Measurements from ENCODE around the gene C1orf210.
A peak's percentile ranks its signal among the peaks of the same experiment; 100 is the strongest.

The C1orf210 gene

DNA sequence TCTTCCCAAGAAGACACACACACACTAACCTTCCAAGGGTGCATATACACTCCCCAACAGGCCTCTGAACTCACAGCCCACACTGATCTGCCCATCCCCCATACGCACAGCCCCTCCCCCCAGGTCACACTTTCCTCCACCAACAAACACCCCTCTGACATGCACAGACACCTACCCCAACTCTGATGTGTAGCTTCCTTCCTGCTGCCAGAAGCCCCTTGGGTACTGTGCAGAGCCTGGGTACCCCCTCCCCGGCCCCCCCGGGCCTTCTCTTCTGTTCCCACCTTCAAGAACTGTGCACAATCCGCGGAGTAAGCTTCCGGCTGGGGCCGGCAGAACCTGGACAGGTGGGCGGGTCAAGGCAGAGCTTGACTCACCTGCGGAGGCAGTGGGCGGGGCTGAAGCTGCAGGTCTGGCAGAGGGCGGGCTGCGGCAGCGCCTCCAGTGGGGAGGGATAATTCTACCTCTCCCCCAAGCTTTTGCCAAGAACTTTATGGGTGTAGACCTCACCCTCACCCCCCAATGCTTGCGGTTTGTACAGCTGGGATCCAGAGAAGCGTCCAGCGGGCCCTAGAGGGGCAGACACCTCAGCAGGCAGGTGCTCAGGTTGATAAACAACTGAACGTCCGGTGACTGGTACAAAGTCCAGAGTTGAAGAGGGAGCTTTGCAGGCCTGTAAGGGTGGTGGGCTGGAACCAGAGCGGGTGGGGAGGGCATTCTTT lies at the start of gene C1orf210:
Gene C1orf210 (minus strand): TSS at position 313 of the 722 bp plus-strand sequence. CDS start 2,311 bp downstream, outside the sequence.
- peak; percentile 5 for DNase-seq (ENCODE audit: low read depth)

DNA sequence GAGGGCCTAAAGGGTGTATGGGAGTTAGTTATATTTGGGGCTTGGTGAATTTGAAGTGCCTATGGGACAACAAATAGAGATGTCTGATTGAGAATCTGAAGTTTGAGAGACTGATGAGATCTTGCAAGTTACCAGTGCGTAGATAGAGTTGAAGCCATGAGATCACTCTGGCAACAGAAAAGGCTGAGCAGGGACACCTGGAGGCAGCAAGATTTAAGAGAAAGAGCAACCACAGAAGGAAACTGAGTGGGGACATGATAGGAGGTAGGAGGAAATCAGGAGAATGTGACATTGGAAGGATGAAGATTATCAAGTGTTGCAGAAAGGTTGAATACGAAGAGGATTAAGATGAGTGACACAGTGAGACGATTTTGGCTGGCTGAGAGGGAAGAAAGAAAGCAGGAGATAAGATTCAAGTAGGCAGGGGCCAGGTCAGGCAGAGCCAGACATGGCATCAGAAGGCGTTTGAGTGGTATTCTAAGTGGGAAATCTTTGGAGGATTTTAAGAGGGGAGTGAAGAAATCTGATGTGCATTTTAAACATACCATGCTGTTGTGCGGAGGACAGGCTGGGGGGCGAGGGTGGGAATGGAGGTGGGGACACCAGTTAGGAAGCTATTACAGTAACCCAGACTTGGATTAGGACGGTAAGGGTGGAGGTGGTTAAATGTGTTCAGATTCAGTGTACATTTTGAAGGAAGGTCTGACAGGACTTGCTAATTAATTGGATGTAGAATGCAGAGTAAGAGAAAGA lies 49.2 kb upstream of the C1orf210 start:
- DNase-seq (ENCODE audit: low read depth), result no peak

DNA sequence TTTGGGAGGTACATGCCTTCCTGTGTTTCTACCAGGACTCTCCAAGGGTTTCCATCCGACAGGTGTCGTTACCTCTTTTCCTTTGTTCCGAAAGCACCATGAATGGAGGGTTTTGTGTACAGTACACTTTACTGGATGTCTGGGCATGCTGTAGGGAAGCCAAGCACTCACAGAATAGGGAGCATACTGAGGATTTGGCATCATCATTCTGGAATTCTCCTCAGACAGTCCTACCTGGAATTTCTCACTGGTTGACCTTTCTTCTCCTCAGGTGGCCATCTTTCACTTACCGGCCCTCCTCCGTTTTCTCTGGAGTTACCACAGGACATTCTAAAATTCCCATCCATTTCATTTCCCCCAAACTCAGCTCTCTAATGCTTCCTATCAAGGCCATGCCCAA lies 46.3 kb upstream of the C1orf210 start:
- no peak for DNase-seq (ENCODE audit: low read depth)

DNA sequence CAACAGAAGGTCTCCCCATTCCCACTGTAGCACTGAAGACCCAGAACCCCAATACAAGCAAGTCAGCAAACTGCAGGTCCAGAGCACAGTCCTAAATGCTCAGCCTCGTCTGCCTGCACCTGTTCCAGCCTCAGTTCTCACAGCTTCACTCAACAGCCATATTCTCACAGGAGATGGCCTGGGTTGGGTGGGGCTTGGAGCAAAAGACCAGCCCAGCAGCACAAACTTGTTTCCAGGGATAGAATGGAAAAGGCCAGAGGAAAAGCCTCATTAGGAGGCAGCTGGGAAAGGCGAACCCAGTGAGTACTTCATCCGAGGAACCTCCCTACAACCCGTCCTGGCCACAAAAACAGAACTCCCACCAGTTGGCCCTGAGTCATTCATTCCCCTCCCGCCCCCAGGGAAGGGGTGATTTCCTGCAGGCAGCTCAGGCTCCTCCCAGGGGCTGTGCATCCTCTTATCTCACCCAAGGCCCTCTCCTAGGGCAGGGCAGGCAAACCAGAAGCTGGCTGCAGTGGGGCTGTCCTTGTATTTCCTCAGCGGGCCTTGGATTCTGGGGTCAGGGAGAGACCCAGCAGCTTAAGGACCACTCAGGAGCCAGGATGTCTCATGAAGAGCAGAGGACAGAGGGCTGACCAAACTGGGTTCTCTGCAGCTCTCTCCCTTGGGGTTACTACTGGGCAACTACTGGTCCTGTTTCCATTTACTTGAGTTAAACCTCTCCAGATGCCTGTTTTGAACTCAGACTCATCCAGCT lies 44.8 kb upstream of the C1orf210 start:
- peak; percentile 69 for DNase-seq (ENCODE audit: low read depth)

DNA sequence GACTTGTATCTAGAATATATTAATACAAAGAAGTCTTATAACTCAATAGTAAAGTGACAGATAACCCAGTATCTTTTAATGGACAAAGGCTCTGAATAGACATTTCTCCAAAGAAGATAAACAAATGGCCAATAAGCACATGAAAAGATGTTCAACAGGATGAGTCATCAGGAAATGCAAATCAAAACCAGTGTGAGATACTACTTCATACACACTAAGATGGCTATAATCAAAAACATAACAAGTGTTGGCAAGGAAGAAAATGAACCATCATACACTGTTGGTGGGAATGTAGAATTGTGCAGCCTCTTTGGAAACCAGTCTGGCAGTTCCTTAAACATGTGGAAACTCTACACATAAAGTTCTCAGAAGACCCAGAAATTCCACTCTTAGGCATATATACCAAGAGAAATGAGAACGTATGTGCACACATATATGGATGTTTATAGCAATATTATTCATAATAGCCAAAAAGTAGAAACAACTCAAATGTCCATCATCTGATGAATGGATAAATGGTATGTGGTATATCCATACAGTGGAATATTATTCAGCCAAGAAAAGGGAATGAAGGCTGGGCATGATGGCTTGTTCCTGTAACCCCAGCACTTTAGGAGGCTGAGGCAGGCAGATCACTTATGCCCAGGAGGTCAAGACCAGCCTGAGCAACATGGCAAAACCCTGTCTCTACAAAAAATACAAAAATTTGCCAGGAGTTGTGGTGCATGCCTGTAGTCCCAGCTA lies 42.3 kb upstream of the C1orf210 start:
- DNase-seq (ENCODE audit: low read depth), result no peak

DNA sequence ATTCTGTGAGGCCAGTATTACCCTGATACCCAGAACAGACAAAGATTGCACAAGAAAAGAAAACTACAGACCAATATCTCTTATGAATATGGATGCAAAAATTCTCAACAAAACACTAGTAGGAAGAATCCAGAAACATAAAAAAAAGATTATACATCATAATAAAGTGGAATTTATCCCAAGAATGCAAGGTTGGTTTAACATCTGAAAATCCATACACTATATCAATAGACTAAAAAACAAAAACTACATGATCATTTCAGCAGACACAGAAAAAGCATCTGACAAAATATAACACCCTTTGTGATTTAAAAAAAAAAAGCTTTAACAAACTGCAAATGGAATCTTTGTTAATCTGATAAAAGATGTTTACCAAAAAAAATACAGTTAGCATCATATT lies 40.0 kb upstream of the C1orf210 start:
- no peak for DNase-seq (ENCODE audit: low read depth)

DNA sequence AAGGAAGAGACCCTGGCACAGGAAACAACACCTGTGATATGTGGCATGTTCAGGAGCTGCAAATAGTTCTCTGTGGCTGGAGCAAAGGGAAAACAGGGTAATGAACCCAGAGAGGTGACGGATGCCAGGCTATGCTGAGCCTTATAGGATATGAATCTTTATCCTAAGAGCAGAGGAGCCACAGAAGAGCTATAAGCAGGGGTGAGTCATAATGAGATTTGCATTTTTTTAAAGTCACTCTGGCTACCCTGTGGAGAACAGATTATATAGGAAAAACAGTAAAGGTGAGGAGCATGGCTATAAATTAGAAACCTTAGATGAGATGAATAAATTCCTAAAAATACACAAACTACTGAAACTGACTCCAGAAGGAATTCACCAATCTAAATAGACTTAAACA lies 39.4 kb upstream of the C1orf210 start:
- DNase-seq (ENCODE audit: low read depth), result no peak

DNA sequence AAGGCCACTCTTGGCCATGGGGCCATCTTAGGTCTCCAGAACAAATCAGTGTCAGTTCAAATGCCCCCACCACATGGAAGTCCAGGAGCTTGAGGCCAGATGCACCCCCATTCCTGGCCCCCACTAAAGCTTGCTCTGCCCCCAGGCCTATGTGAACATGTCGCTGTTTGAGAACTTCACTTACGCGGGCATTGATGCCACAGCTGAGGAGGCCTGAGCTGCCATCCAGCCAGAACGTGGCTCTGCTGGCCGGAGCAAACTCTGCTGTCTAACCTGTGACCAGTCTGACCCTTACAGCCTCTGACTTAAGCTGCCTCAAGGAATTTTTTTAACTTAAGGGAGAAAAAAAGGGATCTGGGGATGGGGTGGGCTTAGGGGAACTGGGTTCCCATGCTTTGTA lies 37.1 kb upstream of the C1orf210 start:
- DNase-seq (ENCODE audit: low read depth), result no peak

DNA sequence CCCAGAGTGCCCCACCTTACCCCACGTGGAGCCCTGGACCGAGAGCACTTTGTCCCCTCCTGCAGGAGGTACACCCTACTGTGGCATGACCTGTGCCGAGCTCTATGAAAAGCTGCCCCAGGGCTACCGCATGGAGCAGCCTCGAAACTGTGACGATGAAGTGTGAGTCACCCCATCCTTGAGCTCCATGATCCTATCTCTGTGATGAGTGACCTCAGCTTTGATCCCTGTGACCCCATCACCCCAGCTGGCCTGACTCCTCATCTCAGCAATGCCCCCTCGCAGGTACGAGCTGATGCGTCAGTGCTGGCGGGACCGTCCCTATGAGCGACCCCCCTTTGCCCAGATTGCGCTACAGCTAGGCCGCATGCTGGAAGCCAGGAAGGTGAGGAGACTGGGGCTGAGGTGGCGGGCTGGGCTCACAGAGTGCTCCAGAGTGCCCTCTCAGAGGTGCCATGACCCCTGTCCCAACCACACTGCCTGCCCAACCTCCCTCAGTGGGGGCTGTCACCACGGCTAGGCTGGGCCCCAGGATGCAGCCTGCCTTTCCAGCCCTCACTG lies 36.0 kb upstream of the C1orf210 start:
- DNase-seq (ENCODE audit: low read depth), result no peak

DNA sequence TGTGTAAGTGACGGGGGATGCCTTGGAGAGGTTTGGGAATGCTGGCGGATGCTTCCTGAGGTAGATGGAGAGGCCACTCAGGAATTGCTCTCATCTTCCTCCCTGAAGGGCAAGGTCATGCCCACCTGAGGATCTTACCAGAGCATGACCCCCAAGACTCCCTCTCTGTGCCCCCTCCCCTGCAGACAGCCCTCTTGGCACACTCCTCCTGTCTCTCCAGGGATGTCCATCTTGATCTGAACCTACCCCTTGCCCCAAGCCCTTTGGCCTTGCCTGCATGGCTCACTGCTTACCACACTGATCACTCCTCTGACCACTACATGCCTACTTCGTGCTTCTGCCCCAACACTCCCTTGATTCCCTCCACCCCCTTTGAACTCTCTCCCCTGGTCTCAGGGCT lies 34.4 kb upstream of the C1orf210 start:
- DNase-seq (ENCODE audit: low read depth), result no peak

DNA sequence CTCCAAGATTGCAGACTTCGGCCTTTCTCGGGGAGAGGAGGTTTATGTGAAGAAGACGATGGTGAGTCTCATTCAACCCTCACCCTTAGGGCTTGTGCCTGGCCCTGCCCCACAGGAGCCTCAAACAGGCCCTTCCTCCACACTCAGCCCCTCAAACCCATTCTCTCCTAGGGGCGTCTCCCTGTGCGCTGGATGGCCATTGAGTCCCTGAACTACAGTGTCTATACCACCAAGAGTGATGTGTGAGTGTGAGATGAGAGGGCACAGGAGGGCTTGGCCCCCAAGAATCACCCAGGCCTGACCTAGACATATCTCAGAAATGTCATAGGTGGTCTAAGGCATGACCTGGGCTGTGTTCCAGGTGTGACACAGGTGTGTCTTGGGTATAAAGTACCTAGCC lies 33.9 kb upstream of the C1orf210 start:
- DNase-seq (ENCODE audit: low read depth), result no peak

DNA sequence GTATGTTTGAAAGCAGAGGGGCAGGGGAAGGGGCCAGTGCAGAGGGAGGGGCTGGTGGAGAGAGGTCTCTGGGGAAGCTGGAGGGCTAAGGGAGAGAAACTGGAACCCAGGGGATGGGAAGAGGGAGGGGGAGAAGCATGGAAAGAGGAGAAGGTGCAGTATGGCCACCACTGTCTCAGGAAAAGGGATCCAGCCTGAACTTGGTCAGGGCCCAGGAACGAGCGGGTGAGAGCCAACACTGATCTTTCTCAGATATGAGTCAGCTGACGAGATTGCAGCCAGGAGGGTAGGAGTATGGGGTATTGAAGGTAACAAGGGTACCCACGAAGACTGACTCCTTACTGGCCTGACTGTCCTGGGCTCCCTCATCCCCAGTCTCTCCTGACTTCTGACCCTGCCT lies 33.5 kb upstream of the C1orf210 start:
- no peak for DNase-seq (ENCODE audit: low read depth)

DNA sequence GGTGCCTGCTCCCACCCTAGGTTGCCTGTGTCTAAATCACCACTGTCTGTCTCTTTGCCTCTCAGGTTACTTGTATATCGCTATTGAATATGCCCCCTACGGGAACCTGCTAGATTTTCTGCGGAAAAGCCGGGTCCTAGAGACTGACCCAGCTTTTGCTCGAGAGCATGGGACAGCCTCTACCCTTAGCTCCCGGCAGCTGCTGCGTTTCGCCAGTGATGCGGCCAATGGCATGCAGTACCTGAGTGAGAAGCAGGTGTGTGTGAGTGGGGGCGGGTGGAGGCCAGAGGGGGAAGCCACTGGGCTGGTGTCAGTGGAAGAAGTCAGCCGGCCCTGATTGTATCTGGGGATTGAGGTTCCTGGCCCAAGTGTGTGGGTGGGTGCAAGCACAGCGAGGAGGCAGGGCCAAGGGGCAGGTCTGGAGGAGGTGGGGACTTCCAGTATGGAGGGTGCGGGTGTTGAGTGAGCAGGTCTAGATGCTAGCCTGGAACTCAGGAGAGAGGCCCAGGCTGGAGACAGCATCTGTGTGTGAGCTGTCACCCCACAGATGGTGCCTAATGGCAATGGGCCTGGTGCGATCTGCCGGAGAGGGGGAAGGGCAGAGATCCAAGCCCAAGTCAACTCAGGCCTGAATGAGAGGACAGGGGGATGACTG lies 32.6 kb upstream of the C1orf210 start:
- DNase-seq (ENCODE audit: low read depth), result no peak

DNA sequence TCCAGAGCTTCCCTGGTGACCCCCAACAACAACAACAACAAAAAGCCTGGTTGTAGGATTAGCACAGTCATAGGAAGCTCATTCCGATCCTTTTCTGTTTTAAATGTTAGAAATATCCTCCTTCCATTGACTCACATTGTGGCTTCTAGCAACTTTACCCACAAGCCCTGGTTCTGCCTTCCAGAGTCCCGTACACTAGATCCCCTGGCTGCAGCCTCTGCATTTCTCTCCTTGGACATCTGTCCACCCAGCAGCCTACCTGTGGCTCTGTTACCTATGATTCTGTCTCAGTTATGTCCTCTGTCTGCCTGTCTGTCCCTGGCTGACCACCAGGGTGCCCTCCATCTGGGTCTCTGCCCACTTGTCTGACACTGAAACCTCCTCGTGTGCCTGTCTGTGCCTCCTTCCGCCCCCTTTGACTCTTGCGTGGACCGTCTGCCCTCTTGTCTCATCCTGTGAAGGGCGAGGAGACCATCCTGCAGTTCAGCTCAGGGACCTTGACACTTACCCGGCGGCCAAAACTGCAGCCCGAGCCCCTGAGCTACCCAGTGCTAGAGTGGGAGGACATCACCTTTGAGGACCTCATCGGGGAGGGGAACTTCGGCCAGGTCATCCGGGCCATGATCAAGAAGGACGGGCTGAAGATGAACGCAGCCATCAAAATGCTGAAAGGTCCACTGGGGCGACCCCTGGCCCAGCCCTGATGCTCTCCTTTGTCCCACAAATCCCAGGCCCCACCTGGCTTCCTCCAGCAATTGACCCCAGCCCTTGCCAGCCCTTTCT lies 31.5 kb upstream of the C1orf210 start:
- no peak for DNase-seq (ENCODE audit: low read depth)

DNA sequence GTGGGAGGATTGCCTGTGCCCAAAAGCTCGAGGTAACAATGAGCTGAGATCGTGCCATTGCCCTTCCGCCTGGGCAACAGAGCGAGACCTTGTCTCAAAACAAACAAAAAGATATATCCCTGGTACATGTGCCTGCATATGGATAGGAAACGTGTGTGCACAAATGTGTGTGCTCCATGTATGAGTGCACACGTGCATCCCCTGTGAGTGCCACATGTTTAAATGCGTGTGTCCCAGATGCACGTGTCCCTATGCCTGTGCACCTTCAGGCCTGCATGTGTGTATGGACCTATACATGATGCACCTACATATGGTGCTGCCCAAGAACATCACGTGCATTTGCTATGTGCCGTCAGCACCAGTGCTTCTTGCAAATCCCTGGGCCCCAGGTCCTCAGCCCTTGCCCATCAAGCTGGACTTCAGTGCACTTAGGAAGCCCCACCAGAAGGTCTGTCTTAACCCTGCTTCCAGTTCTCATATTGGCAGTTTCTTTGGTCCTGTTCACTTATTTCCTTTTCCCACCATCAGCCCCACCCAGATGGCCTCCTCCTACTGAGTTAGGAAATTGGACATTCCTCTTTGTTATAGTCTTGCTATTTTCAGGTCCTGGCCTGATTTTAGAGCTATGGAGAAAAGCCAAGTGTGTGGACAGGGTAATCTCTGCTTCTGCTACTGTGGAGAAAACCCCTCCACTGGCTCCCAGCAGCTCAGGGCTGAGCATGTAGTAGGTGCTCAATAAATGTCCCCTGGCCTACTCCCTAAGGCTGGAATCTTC lies 30.8 kb upstream of the C1orf210 start:
- DNase-seq (ENCODE audit: low read depth), result no peak

DNA sequence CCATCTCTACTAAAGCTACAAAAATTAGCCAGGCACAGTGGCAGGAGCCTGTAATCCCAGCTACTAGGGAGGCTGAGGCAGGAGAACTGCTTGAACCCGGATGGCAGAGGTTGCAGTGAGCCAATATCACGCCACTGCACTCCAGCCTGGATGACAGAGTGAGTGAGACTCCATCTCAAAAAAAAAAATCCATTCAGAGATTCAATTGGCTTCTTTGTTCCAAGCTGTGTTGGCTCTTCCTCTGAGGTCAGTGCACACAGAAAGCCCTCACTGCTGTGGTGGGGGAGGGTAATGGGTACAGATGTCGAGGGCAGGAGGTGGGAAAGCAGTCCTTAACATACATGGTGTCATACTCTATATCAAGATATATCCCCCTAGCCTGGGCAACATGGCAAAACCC lies 30.1 kb upstream of the C1orf210 start:
- no peak for DNase-seq (ENCODE audit: low read depth)

DNA sequence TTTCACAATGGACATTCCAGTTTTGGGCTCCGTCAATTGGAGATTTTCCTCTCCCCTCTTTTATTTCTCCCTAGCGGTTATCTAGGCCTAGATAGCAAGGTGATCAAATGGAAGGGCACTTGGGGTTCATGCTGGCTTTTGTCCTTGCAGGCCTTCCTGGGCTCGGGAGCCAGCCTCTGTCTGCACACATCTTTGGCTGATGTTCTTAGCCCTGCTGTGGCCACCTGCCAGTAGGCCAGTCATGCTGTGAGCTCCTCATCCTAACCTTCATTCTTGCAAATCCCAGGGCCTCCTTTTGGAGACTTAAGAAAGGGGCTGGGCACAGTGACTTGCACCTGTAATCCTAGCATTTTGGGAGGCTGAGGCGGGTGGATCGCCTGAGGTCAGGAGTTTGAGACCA lies 28.9 kb upstream of the C1orf210 start:
- no peak for DNase-seq (ENCODE audit: low read depth)

DNA sequence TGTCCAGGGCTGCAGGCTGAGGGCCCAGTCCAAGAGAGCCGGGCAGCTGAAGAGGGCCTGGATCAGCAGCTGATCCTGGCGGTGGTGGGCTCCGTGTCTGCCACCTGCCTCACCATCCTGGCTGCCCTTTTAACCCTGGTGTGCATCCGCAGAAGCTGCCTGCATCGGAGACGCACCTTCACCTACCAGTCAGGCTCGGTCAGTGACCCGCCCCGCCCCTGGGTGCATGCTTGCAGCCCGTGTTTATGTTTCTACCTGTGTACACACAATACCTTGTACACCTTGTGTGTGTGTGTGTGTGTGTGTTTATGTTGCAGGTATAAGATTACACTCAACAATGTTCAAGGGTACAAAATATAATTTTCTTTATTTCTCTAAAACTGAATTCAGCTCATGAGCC lies 28.4 kb upstream of the C1orf210 start:
- no peak for DNase-seq (ENCODE audit: low read depth)

DNA sequence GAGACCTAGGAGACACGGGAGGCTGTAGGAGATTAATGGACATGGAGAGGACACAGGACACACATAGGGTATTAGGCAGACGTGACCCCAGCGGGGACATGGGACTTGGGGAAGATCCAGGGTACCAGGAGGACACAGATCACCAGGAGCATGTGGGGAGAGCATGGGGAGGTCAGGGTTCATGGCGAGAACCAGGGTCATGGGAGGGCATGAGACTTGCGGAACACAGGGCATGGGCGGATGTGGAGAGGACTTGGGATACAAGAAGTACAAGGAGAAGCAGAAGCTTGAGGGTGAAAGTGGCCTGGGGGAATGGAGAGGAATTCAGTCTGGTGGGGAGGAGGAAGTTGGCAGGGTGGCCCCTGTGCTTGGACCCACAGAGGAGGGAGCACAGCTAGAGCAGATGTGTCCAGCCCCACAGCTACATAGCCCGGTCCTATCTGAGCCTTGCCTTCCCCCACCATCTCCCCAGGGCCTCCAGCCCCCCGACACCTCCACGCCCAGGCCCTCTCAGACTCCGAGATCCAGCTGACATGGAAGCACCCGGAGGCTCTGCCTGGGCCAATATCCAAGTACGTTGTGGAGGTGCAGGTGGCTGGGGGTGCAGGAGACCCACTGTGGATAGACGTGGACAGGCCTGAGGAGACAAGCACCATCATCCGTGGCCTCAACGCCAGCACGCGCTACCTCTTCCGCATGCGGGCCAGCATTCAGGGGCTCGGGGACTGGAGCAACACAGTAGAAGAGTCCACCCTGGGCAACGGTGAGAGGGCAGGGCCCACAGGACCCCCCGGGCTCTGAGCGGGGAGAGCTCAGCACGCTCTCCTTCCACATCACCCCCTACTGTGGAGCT lies 27.5 kb upstream of the C1orf210 start:
- no peak for DNase-seq (ENCODE audit: low read depth)

All from activated T-cell treated with anti-CD3 and anti-CD28 coated beads for 48 hours (primary cell).